AG04450 (cell line): ENCODE measurements around the gene STRBP. TPM values are rescaled to one million over a fixed set of nuclear protein-coding genes. Genes with fewer than 3 reads are reported as not detected.

Experiments
- CTCF ChIA-PET: fragments of 300-600, 350-600 bp; formaldehyde crosslinking; extraction: SDS; loops from one replicate; lab custom pipeline; 2022; ENCODE audit warnings: antibody characterized with exemption, inconsistent platforms; lab: Charles Lee
- POLR2A ChIA-PET: fragments of 350-600 bp; formaldehyde crosslinking; extraction: SDS; loops from one replicate; lab custom pipeline; 2021; ENCODE audit warnings: antibody characterized with exemption, inconsistent platforms; lab: Yijun Ruan, JAX
- DNase-seq: peaks from one replicate; pipeline ENCODE4 v3.0.0-alpha.2; 2011; ENCODE audit warnings: low read depth, low spot score
- H3K27ac ChIP-seq: one replicate; pipeline ENCODE4 v1.5.1; 2012; ENCODE audit warnings: low read depth, low read length, control low read depth
- H3K27me3 ChIP-seq: one replicate; pipeline ENCODE4 v1.6.0; 2012; ENCODE audit warnings: low read length; ENCODE audit not compliant: control insufficient read depth, insufficient read depth
- H3K4me3 ChIP-seq: 2 replicates; pipeline ENCODE4 v1.5.1; 2011; ENCODE audit warnings: mild to moderate bottlenecking, low read depth, low read length, control low read depth
- H3K9me3 ChIP-seq: 2 replicates; pipeline ENCODE4 v1.5.1; 2012; ENCODE audit warnings: low read length; ENCODE audit not compliant: control insufficient read depth, insufficient read depth
- polyA plus RNA-seq: library from polyadenylated mRNA; depleted of rRNA; stranded (reverse); fragments of >200 nt; gene quantifications from 2 replicates; pipeline ENCODE4 v1.2.3, GENCODE V29; 2011
- TF ChIP-seq, protein P1 (sequence below): IDR thresholded peaks from 2 replicates; pipeline ENCODE4 v1.5.1; 2011; ENCODE audit warnings: low read depth, low read length, control low read depth, inconsistent platforms

Gene STRBP
- polyA plus RNA-seq, 1 experiment: 6.3 TPM

DNA sequence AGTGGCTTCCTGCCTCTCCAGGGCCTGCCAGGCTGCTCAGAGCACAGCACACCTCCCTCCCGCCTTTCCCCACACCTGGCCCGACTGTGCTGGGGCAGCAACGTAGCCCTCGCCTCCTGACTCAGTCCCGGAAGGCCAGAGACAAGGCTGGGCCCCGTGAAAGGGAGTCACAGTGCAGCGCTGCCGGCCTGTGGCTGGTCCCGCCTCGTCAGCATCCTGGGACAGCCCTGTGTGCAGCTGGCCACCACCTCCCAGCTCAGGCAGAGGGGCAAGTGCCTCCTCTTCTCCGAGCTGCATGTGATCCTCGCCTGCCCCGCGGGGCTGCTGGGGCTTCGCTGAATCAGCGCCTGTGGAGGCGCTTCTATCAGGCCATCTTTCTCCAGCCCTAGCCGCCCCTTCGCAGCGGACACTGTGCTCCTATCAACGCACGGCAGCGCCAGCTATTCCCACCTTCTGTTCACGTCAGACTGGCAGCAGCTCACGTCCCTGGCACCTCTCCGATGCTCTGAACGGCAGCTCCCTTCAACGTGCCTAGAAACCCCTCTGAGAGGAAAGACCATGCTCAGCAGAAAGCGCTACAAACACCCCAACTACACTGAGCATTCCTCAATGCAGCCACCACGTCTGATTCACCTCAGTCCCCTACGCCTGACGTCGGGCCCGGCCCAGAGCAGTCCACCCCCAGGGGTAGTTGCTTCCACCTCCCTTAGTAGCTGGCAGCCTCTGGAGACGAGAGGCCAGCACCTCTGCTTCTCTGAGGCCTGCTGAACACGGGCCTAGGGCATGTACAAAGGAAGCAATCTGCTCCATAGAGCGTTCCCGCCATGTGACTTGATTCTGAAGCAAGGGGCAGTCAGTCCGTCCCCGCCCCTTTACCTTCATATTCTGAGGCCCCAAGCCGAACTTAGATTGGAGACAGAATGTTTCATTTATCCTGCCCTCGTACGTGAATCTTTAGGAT, 156.1 kb downstream of the STRBP start:
- DNase-seq: no peak
- Histone ChIP-seq H3K4me3 (no peak overlapping the region), H3K27ac (no peak overlapping the region), H3K27me3 (no peaks in the 10 kb centered on the region), H3K9me3 (no peaks in the 10 kb centered on the region; the same call in 1 of the 2 replicates)
- CTCF ChIA-PET: interaction anchor here (0.6 to 0.8 kb wide), 2 partner anchors 238 to 242 kb away, joined by 3 read pairs; no protein-coding TSS in a partner anchor
- TF ChIP-seq, protein P1, sequence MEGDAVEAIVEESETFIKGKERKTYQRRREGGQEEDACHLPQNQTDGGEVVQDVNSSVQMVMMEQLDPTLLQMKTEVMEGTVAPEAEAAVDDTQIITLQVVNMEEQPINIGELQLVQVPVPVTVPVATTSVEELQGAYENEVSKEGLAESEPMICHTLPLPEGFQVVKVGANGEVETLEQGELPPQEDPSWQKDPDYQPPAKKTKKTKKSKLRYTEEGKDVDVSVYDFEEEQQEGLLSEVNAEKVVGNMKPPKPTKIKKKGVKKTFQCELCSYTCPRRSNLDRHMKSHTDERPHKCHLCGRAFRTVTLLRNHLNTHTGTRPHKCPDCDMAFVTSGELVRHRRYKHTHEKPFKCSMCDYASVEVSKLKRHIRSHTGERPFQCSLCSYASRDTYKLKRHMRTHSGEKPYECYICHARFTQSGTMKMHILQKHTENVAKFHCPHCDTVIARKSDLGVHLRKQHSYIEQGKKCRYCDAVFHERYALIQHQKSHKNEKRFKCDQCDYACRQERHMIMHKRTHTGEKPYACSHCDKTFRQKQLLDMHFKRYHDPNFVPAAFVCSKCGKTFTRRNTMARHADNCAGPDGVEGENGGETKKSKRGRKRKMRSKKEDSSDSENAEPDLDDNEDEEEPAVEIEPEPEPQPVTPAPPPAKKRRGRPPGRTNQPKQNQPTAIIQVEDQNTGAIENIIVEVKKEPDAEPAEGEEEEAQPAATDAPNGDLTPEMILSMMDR: no peak
- POLR2A ChIA-PET: no interaction called here

DNA sequence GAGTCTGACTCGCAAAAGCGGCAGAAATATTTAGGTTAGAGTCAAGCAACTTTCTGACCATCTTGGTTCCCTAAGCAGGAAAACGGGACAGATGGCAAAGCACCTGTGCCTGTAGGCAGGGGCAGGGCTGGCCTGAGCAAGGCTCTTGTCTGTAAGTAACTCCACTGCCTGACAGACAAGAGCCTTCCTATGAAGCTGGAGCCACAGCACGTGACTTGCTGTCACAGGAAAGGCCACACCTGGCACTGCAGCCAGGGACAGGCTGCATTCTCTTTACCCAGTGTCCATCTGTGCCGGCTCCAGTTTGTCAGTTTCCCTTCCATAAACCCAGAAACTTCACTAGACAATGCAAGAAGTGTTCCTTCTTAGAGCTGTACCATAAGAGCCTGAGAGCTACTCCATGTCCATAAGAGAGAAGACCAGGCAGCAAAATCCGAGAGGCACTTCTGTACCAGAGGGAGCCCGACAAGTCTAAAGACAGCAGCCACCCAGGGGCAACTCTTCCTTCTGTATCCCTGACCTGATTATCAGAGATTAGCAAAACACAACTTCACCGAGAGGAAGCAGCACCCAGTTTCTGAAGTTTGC, 156.9 kb downstream of the STRBP start:
- no peaks in the 10 kb centered on the region; the same call in 1 of the 2 replicates for H3K9me3 ChIP-seq
- no peak overlapping the region for H3K4me3 ChIP-seq
- no peak for DNase-seq
- H3K27me3 ChIP-seq: no peaks in the 10 kb centered on the region
- ChIA-PET CTCF (interaction anchor here (0.8 kb wide), 1 partner anchor 238 kb away, joined by 3 read pairs; no protein-coding TSS in a partner anchor), POLR2A (no interaction called here)
- TF ChIP-seq, protein P1: no peak
- H3K27ac ChIP-seq: no peak overlapping the region

DNA sequence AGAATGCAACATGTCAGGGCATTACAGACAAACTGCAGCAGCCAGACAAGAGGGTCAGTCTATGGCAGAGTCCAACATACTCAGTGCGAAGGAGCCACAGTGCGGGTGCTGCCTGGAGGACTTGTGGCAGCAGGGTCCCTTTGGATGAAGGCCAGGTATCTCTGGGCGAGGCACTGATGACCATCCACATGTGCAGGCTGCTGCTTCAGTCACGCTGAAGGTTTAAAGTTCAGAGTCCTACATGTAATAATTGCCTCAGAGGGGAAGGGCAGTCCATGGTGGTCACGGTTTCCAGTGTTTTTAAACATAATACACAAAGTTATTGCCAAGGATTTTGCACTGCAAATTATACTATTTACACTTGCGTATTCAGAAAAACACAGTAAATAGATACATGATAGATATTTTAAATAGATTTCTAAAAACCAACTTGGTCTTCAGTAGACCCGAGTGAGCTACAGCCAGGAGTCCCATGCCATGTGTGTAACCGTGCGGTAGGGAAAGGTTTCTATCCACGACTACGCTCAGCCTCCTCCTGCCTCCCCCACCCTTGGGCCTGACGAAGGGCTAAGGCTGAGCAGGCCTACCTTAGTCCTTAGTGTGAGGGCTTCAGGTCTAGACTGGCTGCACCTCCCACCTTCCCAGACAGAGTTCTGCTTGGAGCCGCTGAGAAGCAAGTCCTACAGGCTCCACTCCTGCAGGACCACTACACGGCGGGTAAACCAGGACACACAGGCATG, 158.7 kb downstream of the STRBP start:
- no peak for DNase-seq
- ChIA-PET CTCF (no interaction called here), POLR2A (interaction anchor here (0.6 kb wide), 1 partner anchor 241 kb away, joined by 3 read pairs; no protein-coding TSS in a partner anchor)
- Histone ChIP-seq H3K27ac (no peak overlapping the region), H3K4me3 (no peak overlapping the region), H3K9me3 (no peaks in the 10 kb centered on the region; the same call in 1 of the 2 replicates), H3K27me3 (no peaks in the 10 kb centered on the region)
- TF ChIP-seq, protein P1: no peak

DNA sequence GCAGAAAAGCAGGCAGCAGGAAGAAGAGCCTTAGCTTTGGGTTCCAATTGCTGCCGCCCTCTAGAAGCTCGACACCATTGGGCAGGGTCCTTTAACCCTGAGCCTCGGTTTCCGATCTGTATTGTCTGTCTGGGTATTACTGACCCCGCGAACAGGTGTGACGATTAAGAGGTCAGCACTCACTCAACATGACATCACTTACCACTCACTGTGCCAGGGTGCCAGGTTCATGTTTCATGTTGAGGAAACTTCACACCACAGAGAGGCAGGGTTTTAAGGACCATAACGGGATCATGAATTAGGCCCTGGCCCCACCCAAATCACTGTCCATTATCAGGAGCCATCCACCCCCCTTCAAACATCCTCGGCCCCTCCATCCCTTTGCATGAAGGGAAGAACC, 159.4 kb downstream of the STRBP start:
- no peak for DNase-seq
- POLR2A ChIA-PET: no interaction called here
- TF ChIP-seq, protein P1: no peak
- Histone ChIP-seq H3K27me3 (no peaks in the 10 kb centered on the region), H3K4me3 (no peak overlapping the region), H3K27ac (no peak overlapping the region), H3K9me3 (no peaks in the 10 kb centered on the region; the same call in 1 of the 2 replicates)
- CTCF ChIA-PET: no interaction called here
